Karpas-422 (cell line): ENCODE measurements around the gene NTM. TPM values are rescaled to one million over a fixed set of nuclear protein-coding genes. Genes with fewer than 3 reads are reported as not detected.

Source experiments
- DNase-seq: peaks from one replicate; pipeline ENCODE4 v3.0.0-alpha.2; 2015
- H2AFZ ChIP-seq: fragments of 200-600 bp; sonication (generic); 2 replicates; pipeline ENCODE4 v1.6.1; 2014; ENCODE audit warnings: antibody characterized with exemption, low read length, mixed read lengths
- H3K27ac ChIP-seq: fragments of 200-600 bp; sonication (generic); 2 replicates; pipeline ENCODE4 v1.5.1; 2014; ENCODE audit warnings: mild to moderate bottlenecking, low read length, moderate library complexity
- H3K27me3 ChIP-seq: fragments of 200-600 bp; sonication (generic); 2 replicates; pipeline ENCODE4 v1.6.1; 2014; ENCODE audit warnings: low read length, mixed read lengths
- H3K36me3 ChIP-seq: fragments of 200-600 bp; sonication (generic); 2 replicates; pipeline ENCODE4 v1.6.1; 2014; ENCODE audit warnings: low read length, mixed read lengths; ENCODE audit not compliant: insufficient read depth
- H3K4me1 ChIP-seq: fragments of 200-600 bp; sonication (generic); 2 replicates; pipeline ENCODE4 v1.6.1; 2014; ENCODE audit warnings: mild to moderate bottlenecking, low read length, mixed read lengths
- H3K4me2 ChIP-seq: fragments of 200-600 bp; sonication (generic); 2 replicates; pipeline ENCODE4 v1.6.1; 2014; ENCODE audit warnings: low read length, low read depth, mild to moderate bottlenecking; ENCODE audit not compliant: poor library complexity, severe bottlenecking
- H3K4me3 ChIP-seq: fragments of 200-600 bp; sonication (generic); 2 replicates; pipeline ENCODE4 v1.5.1; 2014; ENCODE audit warnings: mild to moderate bottlenecking, antibody characterized with exemption, low read length, mixed read lengths
- H3K79me2 ChIP-seq: fragments of 200-600 bp; sonication (generic); 2 replicates; pipeline ENCODE4 v1.6.1; 2014; ENCODE audit warnings: mild to moderate bottlenecking, low read length, mixed read lengths
- H3K9ac ChIP-seq: fragments of 200-600 bp; sonication (generic); 2 replicates; pipeline ENCODE4 v1.6.0; 2014; ENCODE audit warnings: low read length
- H3K9me2 ChIP-seq: fragments of 200-600 bp; sonication (generic), shearing (Covaris generic); replicated peaks from 2 replicates; pipeline ENCODE4 v1.6.0; 2014; ENCODE audit warnings: mild to moderate bottlenecking, low read length, moderate library complexity; ENCODE audit not compliant: insufficient read depth
- H3K9me3 ChIP-seq: fragments of 300-700, 200-600 bp; sonication (generic); 2 replicates; pipeline ENCODE4 v1.6.1; 2014; ENCODE audit warnings: low read length, mixed read lengths
- H4K20me1 ChIP-seq: fragments of 200-600 bp; sonication (generic); 2 replicates; pipeline ENCODE4 v1.6.1; 2014; ENCODE audit warnings: mild to moderate bottlenecking, antibody characterized with exemption, low read length, low read depth; ENCODE audit not compliant: insufficient read depth
- total RNA-seq: library from RNA; depleted of rRNA; stranded (reverse); fragments of >200 nt; shearing (Covaris generic); gene quantifications from 2 replicates; pipeline ENCODE4 v1.2.3, GENCODE V29; 2014; ENCODE audit warnings: low replicate concordance

The NTM gene
- total RNA-seq, 1 experiment from 2014 or later, result not detected

DNA sequence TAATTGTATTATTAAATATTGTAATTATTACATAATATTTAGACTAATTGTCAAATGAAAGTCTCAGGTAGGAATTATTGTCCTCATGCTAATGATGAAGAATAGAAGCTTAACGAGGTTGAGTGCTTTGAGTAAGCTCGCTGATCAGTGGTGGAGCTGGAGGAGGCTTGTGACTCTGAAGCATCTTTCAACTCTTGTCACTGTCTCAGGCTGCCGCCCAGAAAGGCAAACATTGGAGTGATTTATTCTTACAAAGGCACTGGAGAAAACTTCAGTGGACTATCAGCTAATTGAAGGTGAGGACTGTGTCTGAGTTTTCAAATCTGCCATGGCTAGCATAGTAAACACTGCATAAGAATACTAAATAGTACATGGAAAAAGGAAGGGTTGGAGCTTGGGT is 595.1 kb downstream of the NTM start:
- Histone ChIP-seq H3K36me3 (no peaks in the 10 kb centered on the region), H3K4me2 (no peak overlapping the region), H3K4me3 (no peak overlapping the region), H3K9me3 (no peaks in the 10 kb centered on the region), H3K9ac (no peak overlapping the region), H3K79me2 (no peaks in the 10 kb centered on the region), H3K4me1 (no peaks in the 10 kb centered on the region), H3K27ac (no peak overlapping the region), H3K27me3 (no peaks in the 10 kb centered on the region), H2AFZ (no peak overlapping the region), H3K9me2 (no peaks in the 10 kb centered on the region), H4K20me1 (no peaks in the 10 kb centered on the region)
- DNase-seq, result no peak

DNA sequence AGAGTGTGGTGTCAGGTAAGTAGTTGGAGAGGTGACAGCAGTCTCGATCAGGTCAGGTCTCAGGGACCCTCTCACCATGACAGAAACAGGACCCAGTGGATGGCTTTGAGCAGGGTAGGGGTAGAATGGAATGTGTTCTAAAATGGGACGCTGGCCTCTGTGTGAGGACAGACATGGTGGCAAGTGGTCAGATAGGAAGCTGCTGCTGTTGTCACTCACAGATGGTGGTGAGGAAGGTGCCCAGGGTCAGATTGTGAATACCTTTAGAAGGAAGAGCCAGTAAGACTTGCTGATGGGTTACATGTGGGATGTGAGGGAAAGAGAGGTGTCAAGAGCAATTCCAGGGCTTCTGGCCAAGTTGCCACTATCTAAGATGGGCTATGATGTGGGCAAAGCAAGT is 596.3 kb downstream of the NTM start:
- Histone ChIP-seq H3K4me2 (no peak overlapping the region), H3K4me1 (no peaks in the 10 kb centered on the region), H3K4me3 (no peak overlapping the region), H2AFZ (no peak overlapping the region), H3K9me3 (no peaks in the 10 kb centered on the region), H4K20me1 (no peaks in the 10 kb centered on the region), H3K27ac (no peak overlapping the region), H3K36me3 (no peaks in the 10 kb centered on the region), H3K9me2 (no peaks in the 10 kb centered on the region), H3K27me3 (no peaks in the 10 kb centered on the region), H3K9ac (no peak overlapping the region), H3K79me2 (no peaks in the 10 kb centered on the region)
- DNase-seq, result no peak

DNA sequence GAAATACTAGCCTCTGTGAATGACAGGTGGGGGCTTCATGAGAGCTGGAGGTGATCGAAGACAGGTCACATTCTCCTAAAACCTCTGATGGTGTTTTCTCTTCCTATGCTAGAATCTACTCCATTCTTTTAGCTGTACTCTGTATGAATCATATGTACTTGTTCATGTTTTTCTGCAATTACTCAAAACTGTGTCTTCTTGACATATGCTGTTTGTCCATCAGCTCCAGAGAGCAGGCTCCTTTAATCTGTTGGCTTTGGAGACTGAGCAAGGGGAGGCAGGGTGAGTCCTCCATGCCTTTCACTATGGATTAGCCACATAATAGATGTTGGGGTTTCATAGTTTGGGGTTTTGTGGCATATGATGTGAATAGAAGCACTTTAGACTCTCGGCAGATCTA is 598.8 kb downstream of the NTM start:
- no peaks in the 10 kb centered on the region for H4K20me1 ChIP-seq
- H3K27me3 ChIP-seq, result no peaks in the 10 kb centered on the region
- no peak for DNase-seq

DNA sequence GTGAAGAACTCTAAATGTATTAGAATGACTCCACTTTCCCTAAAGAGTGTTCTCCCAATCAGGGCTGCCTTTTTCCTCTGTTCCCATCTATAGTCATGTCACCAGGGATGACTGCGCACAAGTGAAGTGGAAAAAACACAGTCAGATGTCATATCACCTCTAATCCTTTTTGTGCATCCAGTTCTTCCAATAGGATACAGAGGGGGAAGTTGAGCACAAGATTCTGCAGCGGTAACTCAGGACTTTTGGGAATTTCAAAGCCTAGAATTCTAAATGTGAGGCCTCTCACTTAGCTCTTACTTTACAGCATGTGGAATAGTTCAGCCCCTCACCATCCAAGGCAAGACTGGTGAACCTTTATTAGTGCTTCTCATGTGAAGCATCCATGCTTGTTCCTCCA is 602.6 kb downstream of the NTM start:
- Histone ChIP-seq H3K27ac (no peak overlapping the region), H4K20me1 (no peaks in the 10 kb centered on the region), H3K9me3 (no peaks in the 10 kb centered on the region), H3K27me3 (no peaks in the 10 kb centered on the region), H2AFZ (no peak overlapping the region), H3K9me2 (no peaks in the 10 kb centered on the region), H3K36me3 (no peaks in the 10 kb centered on the region), H3K4me1 (no peaks in the 10 kb centered on the region), H3K4me3 (no peak overlapping the region), H3K79me2 (no peaks in the 10 kb centered on the region), H3K9ac (no peak overlapping the region), H3K4me2 (no peak overlapping the region)
- DNase-seq, result no peak

More for the DNA sequence above, 598.8 kb downstream of the NTM start:
- Histone ChIP-seq H3K27ac (no peak overlapping the region), H3K36me3 (no peaks in the 10 kb centered on the region), H3K4me1 (no peaks in the 10 kb centered on the region), H2AFZ (no peak overlapping the region), H3K79me2 (no peaks in the 10 kb centered on the region), H3K9ac (no peak overlapping the region), H3K9me2 (no peaks in the 10 kb centered on the region), H3K4me2 (no peak overlapping the region), H3K9me3 (no peaks in the 10 kb centered on the region), H3K4me3 (no peak overlapping the region)

DNA sequence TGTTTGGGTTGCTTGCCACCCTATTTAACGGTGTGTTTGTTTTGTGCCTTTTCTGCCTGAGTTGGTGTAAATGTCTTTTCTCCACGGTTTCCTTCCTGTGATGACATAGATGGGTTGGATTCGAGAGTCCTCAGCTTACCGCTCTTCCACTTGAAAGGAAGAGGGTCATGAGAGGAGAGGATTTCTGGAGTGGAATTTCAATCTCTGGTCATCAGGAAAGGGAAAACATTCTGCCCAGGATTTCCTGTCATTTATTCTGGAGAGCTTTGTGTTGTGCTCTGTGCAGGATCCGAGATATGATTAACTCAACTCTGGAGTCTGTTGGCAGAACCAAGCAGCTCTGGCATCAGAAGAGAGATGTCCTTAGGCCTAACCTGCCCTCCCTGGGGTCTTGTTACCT is 605.2 kb downstream of the NTM start:
- no peaks in the 10 kb centered on the region for H4K20me1 ChIP-seq
- no peaks in the 10 kb centered on the region for H3K4me1 ChIP-seq
- no peaks in the 10 kb centered on the region for H3K9me3 ChIP-seq
- H3K4me3 ChIP-seq, result no peak overlapping the region
- no peaks in the 10 kb centered on the region for H3K36me3 ChIP-seq
- no peak overlapping the region for H3K27ac ChIP-seq
- H3K79me2 ChIP-seq, result no peaks in the 10 kb centered on the region
- H3K4me2 ChIP-seq, result no peak overlapping the region
- H2AFZ ChIP-seq, result no peak overlapping the region
- no peaks in the 10 kb centered on the region for H3K9me2 ChIP-seq
- H3K27me3 ChIP-seq, result no peaks in the 10 kb centered on the region
- no peak for DNase-seq
- H3K9ac ChIP-seq, result no peak overlapping the region

DNA sequence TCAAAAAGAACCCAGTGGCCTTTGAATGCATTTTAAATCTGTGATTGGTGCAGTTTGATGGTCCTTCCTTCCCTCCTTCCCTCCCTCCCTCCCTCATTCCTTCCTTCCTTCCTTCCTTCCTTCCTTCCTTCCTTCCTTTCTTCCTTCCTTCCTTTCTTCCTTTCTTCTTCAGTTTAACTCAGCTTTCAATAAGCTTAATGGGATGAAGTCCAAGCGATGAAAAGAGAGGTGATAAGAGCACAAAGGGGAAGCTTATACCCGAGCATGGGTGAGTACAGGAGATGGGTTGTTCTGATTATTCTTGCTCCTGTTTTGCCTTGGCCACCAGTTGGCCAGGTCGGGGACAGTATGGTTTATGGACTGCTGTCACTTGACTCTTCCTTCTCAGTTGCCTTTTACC is 605.6 kb downstream of the NTM start:
- Histone ChIP-seq H3K9me3 (no peaks in the 10 kb centered on the region), H3K4me2 (no peak overlapping the region), H3K27ac (no peak overlapping the region), H3K27me3 (no peaks in the 10 kb centered on the region), H2AFZ (no peak overlapping the region), H3K4me1 (no peaks in the 10 kb centered on the region), H3K9ac (no peak overlapping the region), H3K9me2 (no peaks in the 10 kb centered on the region), H3K4me3 (no peak overlapping the region), H3K79me2 (no peaks in the 10 kb centered on the region), H4K20me1 (no peaks in the 10 kb centered on the region), H3K36me3 (no peaks in the 10 kb centered on the region)
- no peak for DNase-seq

DNA sequence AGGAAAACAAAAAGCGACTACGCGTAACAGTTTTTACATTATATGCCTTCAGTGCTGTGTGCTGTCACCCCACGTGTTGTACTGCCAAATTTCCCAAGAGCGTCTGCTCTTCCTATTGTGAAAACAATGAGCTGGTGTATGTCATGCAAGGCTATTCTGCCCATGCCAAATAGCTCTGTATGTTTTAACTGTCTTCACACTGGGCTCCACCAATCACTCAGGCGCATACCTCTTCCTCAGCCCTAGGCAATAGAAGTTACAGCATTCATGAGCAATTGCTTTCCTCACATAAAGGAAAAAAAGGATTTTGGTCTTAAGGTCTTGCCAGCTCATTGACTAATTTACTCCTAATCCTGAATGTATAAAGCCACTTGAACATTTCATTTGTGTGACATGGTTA is 606.8 kb downstream of the NTM start:
- no peaks in the 10 kb centered on the region for H3K79me2 ChIP-seq

DNA sequence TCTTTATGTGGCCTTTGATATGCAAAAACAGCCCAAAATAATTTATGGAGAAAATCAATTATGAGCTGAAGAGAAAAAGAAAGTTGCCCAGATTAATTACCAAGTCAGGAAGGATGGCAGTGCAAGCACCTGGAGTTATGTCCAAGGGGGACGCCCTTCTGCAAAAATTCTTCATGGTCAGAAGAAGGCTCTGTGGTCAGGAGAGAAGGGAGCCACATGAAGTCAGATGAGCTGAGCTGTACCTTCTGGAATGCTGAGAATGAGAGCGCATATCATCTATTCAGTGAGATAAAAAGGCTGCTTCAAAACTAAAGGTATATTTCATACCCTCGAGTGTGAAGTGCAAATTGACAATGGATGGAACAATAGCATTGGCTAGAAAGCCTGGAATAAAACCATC is 607.4 kb downstream of the NTM start:
- Histone ChIP-seq H2AFZ (no peak overlapping the region), H3K36me3 (no peaks in the 10 kb centered on the region), H3K27ac (no peak overlapping the region), H3K9me3 (no peaks in the 10 kb centered on the region), H3K79me2 (no peaks in the 10 kb centered on the region), H3K4me3 (no peak overlapping the region), H3K9me2 (no peaks in the 10 kb centered on the region), H3K9ac (no peak overlapping the region), H3K4me1 (no peaks in the 10 kb centered on the region), H3K27me3 (no peaks in the 10 kb centered on the region), H3K4me2 (no peak overlapping the region), H4K20me1 (no peaks in the 10 kb centered on the region)
- no peak for DNase-seq

More for the DNA sequence above, 606.8 kb downstream of the NTM start:
- no peaks in the 10 kb centered on the region for H3K36me3 ChIP-seq
- H3K4me1 ChIP-seq, result no peaks in the 10 kb centered on the region
- no peaks in the 10 kb centered on the region for H3K9me2 ChIP-seq
- no peak overlapping the region for H2AFZ ChIP-seq
- H3K9me3 ChIP-seq, result no peaks in the 10 kb centered on the region
- no peak overlapping the region for H3K9ac ChIP-seq
- no peak overlapping the region for H3K4me3 ChIP-seq
- H3K4me2 ChIP-seq, result no peak overlapping the region
- no peak for DNase-seq
- no peaks in the 10 kb centered on the region for H3K27me3 ChIP-seq
- no peaks in the 10 kb centered on the region for H4K20me1 ChIP-seq
- H3K27ac ChIP-seq, result no peak overlapping the region

DNA sequence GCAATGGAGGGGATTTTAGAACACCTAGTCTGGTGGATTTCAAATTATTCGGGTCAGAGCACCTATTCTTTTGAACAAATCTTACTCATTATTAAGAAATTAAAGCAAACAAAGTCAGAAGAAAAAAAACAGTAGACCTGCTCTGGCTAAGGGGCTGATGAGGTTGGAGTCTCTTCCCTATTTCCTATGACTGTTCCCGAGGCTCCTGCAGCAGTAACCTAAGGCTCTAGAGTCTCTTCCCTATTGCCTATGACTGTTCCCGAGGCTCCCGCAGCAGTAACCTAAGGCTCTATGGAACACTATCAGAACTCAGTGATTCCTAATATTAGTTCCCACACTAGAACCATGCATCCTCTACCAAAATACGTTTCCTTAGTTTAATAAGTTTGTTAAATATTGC is 607.9 kb downstream of the NTM start:
- Histone ChIP-seq H3K4me2 (no peak overlapping the region), H3K4me3 (no peak overlapping the region), H3K36me3 (no peaks in the 10 kb centered on the region), H3K9me3 (no peaks in the 10 kb centered on the region), H4K20me1 (no peaks in the 10 kb centered on the region), H3K4me1 (no peaks in the 10 kb centered on the region), H3K9ac (no peak overlapping the region), H3K27ac (no peak overlapping the region), H3K9me2 (no peaks in the 10 kb centered on the region), H3K27me3 (no peaks in the 10 kb centered on the region), H3K79me2 (no peaks in the 10 kb centered on the region), H2AFZ (no peak overlapping the region)
- no peak for DNase-seq
